Right lobe of liver (tissue), 4 donors: ENCODE measurements around the gene NABP2.

Source experiments
- POLR2A ChIP-seq: fragments of 450-650 bp; IDR thresholded peaks from one replicate; pipeline ENCODE4 v1.6.1; 2017; ENCODE audit warnings: antibody characterized with exemption, mild to moderate bottlenecking
- TF ChIP-seq, protein P1 (sequence below), 4 donors: fragments of 200-600 bp in 3 of 4; fragments of 450-650 bp in 1 of 4; IDR thresholded peaks; one replicate each; pipeline versions ENCODE4 v1.5.1 to v1.8.0; 2016 to 2022; ENCODE audit warnings: antibody characterized with exemption in 4 of 4, mild to moderate bottlenecking in 2 of 4
- donor health status: DM: no; HTN: no; CAD: no.
- donor health status: DM: no; HTN: no; CAD: no.
- donor health status: DM: no; HTN: yes; CAD: no.

DNA sequence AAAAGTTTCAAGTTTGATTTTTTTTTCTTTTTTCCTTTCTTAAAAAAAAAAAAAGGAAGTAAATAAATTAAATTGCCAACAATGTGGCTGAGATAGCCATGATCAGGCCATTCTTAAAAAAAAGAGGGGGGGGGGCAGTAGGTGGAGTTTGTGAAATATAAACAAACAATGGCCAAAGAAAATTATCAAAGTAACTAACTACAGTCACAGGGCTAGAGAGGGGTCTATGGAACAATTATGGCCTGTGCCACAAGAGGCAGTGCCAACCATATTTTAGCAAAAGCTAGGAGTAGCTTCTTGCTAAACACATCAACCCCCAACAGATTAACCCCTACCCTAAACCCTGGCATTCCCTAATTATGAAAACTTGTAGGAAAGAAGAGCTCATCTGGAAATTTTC is 18.7 kb upstream of the NABP2 start:
- TF ChIP-seq, protein P1, sequence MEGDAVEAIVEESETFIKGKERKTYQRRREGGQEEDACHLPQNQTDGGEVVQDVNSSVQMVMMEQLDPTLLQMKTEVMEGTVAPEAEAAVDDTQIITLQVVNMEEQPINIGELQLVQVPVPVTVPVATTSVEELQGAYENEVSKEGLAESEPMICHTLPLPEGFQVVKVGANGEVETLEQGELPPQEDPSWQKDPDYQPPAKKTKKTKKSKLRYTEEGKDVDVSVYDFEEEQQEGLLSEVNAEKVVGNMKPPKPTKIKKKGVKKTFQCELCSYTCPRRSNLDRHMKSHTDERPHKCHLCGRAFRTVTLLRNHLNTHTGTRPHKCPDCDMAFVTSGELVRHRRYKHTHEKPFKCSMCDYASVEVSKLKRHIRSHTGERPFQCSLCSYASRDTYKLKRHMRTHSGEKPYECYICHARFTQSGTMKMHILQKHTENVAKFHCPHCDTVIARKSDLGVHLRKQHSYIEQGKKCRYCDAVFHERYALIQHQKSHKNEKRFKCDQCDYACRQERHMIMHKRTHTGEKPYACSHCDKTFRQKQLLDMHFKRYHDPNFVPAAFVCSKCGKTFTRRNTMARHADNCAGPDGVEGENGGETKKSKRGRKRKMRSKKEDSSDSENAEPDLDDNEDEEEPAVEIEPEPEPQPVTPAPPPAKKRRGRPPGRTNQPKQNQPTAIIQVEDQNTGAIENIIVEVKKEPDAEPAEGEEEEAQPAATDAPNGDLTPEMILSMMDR (IDR thresholded peaks at IDR 0.05) = no peak
- TF ChIP-seq POLR2A = no peak
